NK-92 (cell line): Measurements from ENCODE around the gene SCGB1C2.
"Not testable (repeated sequence)": the region's sequence is repeated elsewhere in the genome, so short reads cannot be mapped to it uniquely, and the experiment has no call there.

Source experiments
- DNase-seq: peaks from one replicate; lab custom pipeline; 2025; ENCODE audit not compliant: unreplicated experiment; lab: John Stamatoyannopoulos, UW

SCGB1C2 gene

GRCh38 chr17:148757-149156 is 11.4 kb downstream of the SCGB1C2 start:
- no peak for DNase-seq

GRCh38 chr17:149231-149630 is 11.9 kb downstream of the SCGB1C2 start:
- no peak for DNase-seq

GRCh38 chr17:149897-150584 is 12.7 kb downstream of the SCGB1C2 start:
- no peak for DNase-seq

- DNase-seq: no peak
Measured at GRCh38 chr17:151004-151403, 13.6 kb downstream of the SCGB1C2 start.

- DNase-seq: no peak
Measured at GRCh38 chr17:151886-152859, 14.8 kb downstream of the SCGB1C2 start.

- DNase-seq: no peak
Measured at GRCh38 chr17:152860-153420, 15.6 kb downstream of the SCGB1C2 start.

- DNase-seq: no peak
Measured at GRCh38 chr17:153851-154250, 16.5 kb downstream of the SCGB1C2 start.

GRCh38 chr17:155576-155975 is 18.2 kb downstream of the SCGB1C2 start:
- no peak for DNase-seq

- no peak for DNase-seq
Measured at GRCh38 chr17:156094-156621, 18.8 kb downstream of the SCGB1C2 start.

GRCh38 chr17:156946-157345 is 19.6 kb downstream of the SCGB1C2 start:
- no peak for DNase-seq

GRCh38 chr17:157901-158300 is 20.5 kb downstream of the SCGB1C2 start:
- no peak for DNase-seq

- DNase-seq: no peak
Measured at GRCh38 chr17:158379-158778, 21.0 kb downstream of the SCGB1C2 start.

GRCh38 chr17:159609-160008 is 22.2 kb downstream of the SCGB1C2 start:
- no peak for DNase-seq

GRCh38 chr17:160336-160735 is 23.0 kb downstream of the SCGB1C2 start:
- no peak for DNase-seq

- DNase-seq: no peak
Measured at GRCh38 chr17:161481-161880, 24.1 kb downstream of the SCGB1C2 start.

GRCh38 chr17:162689-163088 is 25.3 kb downstream of the SCGB1C2 start:
- no peak for DNase-seq

GRCh38 chr17:163514-164098 is 26.2 kb downstream of the SCGB1C2 start:
- DNase-seq: no peak

GRCh38 chr17:164303-165235 is 27.2 kb downstream of the SCGB1C2 start:
- no peak for DNase-seq

- no peak for DNase-seq
Measured at GRCh38 chr17:165939-166338, 28.6 kb downstream of the SCGB1C2 start.

- DNase-seq: not testable (repeated sequence)
Measured at GRCh38 chr17:168614-169013, 31.2 kb downstream of the SCGB1C2 start.
